Loucy (cell line): Measurements from ENCODE around the gene RAB38.

Source experiments
- H2AFZ ChIP-seq: fragments of 200-600 bp; sonication (generic); 2 replicates; pipeline ENCODE4 v1.6.0; 2016; ENCODE audit warnings: antibody characterized with exemption, mild to moderate bottlenecking, low read length, moderate library complexity
- H3F3A ChIP-seq: fragments of 200-600 bp; 2 replicates; pipeline ENCODE4 v1.6.0; 2016; ENCODE audit warnings: antibody characterized with exemption, low read depth, mild to moderate bottlenecking
- H3K27me3 ChIP-seq: fragments of 200-600 bp; sonication (generic); 2 replicates; pipeline ENCODE4 v1.6.1; 2014; ENCODE audit warnings: low read length, mild to moderate bottlenecking; ENCODE audit not compliant: insufficient read depth, poor library complexity, severe bottlenecking
- H3K36me3 ChIP-seq: fragments of 200-600 bp; sonication (generic); 2 replicates; pipeline ENCODE4 v1.6.1; 2016; ENCODE audit warnings: low read length; ENCODE audit not compliant: insufficient read depth
- H3K4me1 ChIP-seq: fragments of 200-600 bp; sonication (generic); 2 replicates; pipeline ENCODE4 v1.5.1; 2014; ENCODE audit warnings: low read length, mild to moderate bottlenecking; ENCODE audit not compliant: insufficient read depth, poor library complexity, severe bottlenecking
- H3K4me2 ChIP-seq: fragments of 200-600 bp; sonication (generic); 2 replicates; pipeline ENCODE4 v1.6.0; 2014; ENCODE audit warnings: antibody characterized with exemption, low read length, low read depth, mild to moderate bottlenecking; ENCODE audit not compliant: poor library complexity, severe bottlenecking
- H3K4me3 ChIP-seq: fragments of 200-600 bp; sonication (generic); 2 replicates; pipeline ENCODE4 v1.5.1; 2014; ENCODE audit warnings: low read length, mild to moderate bottlenecking, mixed read lengths; ENCODE audit not compliant: poor library complexity, severe bottlenecking
- H3K79me2 ChIP-seq: fragments of 200-600 bp; sonication (generic); 2 replicates; pipeline ENCODE4 v1.6.1; 2014; ENCODE audit warnings: low read length; ENCODE audit not compliant: insufficient read depth
- H3K9ac ChIP-seq: fragments of 200-600 bp; sonication (generic); 2 replicates; pipeline ENCODE4 v1.6.0; 2014; ENCODE audit warnings: mild to moderate bottlenecking, low read depth, low read length, moderate library complexity; ENCODE audit not compliant: poor library complexity, severe bottlenecking
- H3K9me2 ChIP-seq: fragments of 200-600 bp; sonication (generic); replicated peaks from 2 replicates; pipeline ENCODE4 v1.6.1; 2016; ENCODE audit warnings: low read depth, low read length, mixed read lengths
- H3K9me3 ChIP-seq: fragments of 200-600 bp; sonication (generic); 2 replicates; pipeline ENCODE4 v1.6.1; 2014; ENCODE audit warnings: mild to moderate bottlenecking, antibody characterized with exemption, low read length, low read depth; ENCODE audit not compliant: insufficient read depth
- H4K20me1 ChIP-seq: fragments of 200-600 bp; sonication (generic); 2 replicates; pipeline ENCODE4 v1.6.0; 2014; ENCODE audit warnings: antibody characterized with exemption, low read length, mild to moderate bottlenecking; ENCODE audit not compliant: insufficient read depth, poor library complexity, severe bottlenecking
- EZH2phosphoT487 ChIP-seq: fragments of 200-600 bp; IDR thresholded peaks from 2 replicates; pipeline ENCODE4 v1.6.1; 2018; ENCODE audit warnings: antibody characterized with exemption, mild to moderate bottlenecking, moderate library complexity, borderline replicate concordance
- TF ChIP-seq, protein P1 (sequence below): fragments of 200-600 bp; sonication (generic); conservative IDR thresholded peaks from 2 replicates; pipeline ENCODE4 v1.5.1; 2014; ENCODE audit warnings: mild to moderate bottlenecking, antibody characterized with exemption, low read length

The RAB38 gene

GRCh38 chr11:88106666-88107065, 68.6 kb downstream of the RAB38 start:
- H3K36me3 ChIP-seq: no peaks in the 10 kb centered on the region
- no peak overlapping the region for H3K9ac ChIP-seq
- TF ChIP-seq EZH2phosphoT487: no peak
- TF ChIP-seq, protein P1, sequence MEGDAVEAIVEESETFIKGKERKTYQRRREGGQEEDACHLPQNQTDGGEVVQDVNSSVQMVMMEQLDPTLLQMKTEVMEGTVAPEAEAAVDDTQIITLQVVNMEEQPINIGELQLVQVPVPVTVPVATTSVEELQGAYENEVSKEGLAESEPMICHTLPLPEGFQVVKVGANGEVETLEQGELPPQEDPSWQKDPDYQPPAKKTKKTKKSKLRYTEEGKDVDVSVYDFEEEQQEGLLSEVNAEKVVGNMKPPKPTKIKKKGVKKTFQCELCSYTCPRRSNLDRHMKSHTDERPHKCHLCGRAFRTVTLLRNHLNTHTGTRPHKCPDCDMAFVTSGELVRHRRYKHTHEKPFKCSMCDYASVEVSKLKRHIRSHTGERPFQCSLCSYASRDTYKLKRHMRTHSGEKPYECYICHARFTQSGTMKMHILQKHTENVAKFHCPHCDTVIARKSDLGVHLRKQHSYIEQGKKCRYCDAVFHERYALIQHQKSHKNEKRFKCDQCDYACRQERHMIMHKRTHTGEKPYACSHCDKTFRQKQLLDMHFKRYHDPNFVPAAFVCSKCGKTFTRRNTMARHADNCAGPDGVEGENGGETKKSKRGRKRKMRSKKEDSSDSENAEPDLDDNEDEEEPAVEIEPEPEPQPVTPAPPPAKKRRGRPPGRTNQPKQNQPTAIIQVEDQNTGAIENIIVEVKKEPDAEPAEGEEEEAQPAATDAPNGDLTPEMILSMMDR: no peak
- H3K9me3 ChIP-seq: no peaks in the 10 kb centered on the region
- H4K20me1 ChIP-seq: no peaks in the 10 kb centered on the region
- no peak overlapping the region for H2AFZ ChIP-seq
- H3K27me3 ChIP-seq: no peaks in the 10 kb centered on the region
- H3K9me2 ChIP-seq: no peaks in the 10 kb centered on the region
- no peak overlapping the region for H3K4me3 ChIP-seq
- H3K4me1 ChIP-seq: no peaks in the 10 kb centered on the region
- H3F3A ChIP-seq: no peaks in the 10 kb centered on the region
- no peaks in the 10 kb centered on the region for H3K79me2 ChIP-seq
- no peak overlapping the region for H3K4me2 ChIP-seq

DNA sequence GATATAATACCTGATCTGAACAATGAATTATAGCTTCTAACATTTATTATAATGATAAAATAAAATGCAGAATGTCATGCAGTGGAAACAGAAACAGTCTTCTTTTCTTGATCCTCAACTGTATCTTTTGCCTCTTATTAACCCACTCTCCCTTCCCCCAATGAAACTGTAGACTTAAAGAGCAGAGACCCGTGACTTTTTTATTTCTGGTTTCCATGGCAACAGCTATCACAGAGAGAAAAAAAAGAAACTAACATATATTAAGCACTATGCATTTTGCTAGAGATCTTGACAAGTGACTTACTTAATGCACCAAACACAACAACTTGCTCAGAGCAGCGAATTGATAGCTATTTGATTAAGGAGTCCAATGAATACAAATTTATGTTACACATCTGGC, 69.3 kb downstream of the RAB38 start:
- no peak overlapping the region for H3K4me2 ChIP-seq
- no peaks in the 10 kb centered on the region for H3K79me2 ChIP-seq
- H2AFZ ChIP-seq: no peak overlapping the region
- no peaks in the 10 kb centered on the region for H3K27me3 ChIP-seq
- no peak for TF ChIP-seq EZH2phosphoT487
- TF ChIP-seq, protein P1: no peak
- H4K20me1 ChIP-seq: no peaks in the 10 kb centered on the region
- H3K4me3 ChIP-seq: no peak overlapping the region
- H3K4me1 ChIP-seq: no peaks in the 10 kb centered on the region
- H3K9me2 ChIP-seq: no peaks in the 10 kb centered on the region
- no peaks in the 10 kb centered on the region for H3K36me3 ChIP-seq
- no peaks in the 10 kb centered on the region for H3K9me3 ChIP-seq
- H3F3A ChIP-seq: no peaks in the 10 kb centered on the region
- H3K9ac ChIP-seq: no peak overlapping the region

GRCh38 chr11:88105526-88105925, 69.7 kb downstream of the RAB38 start:
- H3K9me2 ChIP-seq: no peaks in the 10 kb centered on the region
- H3K9ac ChIP-seq: no peak overlapping the region
- no peaks in the 10 kb centered on the region for H4K20me1 ChIP-seq
- TF ChIP-seq EZH2phosphoT487: no peak
- TF ChIP-seq, protein P1: no peak
- no peaks in the 10 kb centered on the region for H3K36me3 ChIP-seq
- H3F3A ChIP-seq: no peaks in the 10 kb centered on the region
- no peak overlapping the region for H3K4me3 ChIP-seq
- H3K9me3 ChIP-seq: no peaks in the 10 kb centered on the region
- H2AFZ ChIP-seq: no peak overlapping the region
- no peak overlapping the region for H3K4me2 ChIP-seq
- H3K27me3 ChIP-seq: no peaks in the 10 kb centered on the region
- no peaks in the 10 kb centered on the region for H3K4me1 ChIP-seq
- no peaks in the 10 kb centered on the region for H3K79me2 ChIP-seq
